ENCODE measurements around the gene RAB40B.

DNA sequence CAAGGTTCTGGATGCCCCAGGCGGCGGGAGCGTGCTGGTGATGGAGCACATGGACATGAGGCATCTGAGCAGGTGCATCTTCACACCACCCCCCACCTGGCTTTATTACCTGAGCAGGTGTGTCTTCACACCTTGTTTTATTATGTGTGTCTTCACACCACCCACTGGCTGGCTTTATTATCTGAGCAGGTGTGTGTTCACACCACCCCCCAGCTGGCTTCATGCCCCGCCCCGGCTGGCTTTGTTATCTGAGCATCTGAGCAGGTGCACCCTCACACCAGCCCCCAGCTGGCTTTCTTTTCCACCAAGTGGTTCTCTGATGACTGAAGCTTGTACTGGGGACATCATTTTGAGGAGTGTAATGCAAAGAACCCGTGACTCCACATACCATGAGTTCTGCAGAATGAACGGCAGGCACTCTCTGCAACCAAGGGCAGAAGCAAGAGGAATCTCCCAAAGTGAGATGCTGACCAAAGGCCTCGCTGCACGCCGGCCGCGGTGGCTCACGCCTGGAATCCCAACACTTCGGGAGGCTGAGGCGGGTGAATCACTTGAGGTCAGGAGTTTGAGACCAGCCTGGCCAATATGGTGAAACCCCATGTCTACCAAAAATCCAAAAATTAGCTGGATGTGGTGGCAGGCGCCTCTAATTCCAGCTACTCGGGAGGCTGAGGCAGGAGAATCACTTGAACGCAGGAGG lies 20.6 kb upstream of the RAB40B start:
- TF ChIP-seq, protein P1, sequence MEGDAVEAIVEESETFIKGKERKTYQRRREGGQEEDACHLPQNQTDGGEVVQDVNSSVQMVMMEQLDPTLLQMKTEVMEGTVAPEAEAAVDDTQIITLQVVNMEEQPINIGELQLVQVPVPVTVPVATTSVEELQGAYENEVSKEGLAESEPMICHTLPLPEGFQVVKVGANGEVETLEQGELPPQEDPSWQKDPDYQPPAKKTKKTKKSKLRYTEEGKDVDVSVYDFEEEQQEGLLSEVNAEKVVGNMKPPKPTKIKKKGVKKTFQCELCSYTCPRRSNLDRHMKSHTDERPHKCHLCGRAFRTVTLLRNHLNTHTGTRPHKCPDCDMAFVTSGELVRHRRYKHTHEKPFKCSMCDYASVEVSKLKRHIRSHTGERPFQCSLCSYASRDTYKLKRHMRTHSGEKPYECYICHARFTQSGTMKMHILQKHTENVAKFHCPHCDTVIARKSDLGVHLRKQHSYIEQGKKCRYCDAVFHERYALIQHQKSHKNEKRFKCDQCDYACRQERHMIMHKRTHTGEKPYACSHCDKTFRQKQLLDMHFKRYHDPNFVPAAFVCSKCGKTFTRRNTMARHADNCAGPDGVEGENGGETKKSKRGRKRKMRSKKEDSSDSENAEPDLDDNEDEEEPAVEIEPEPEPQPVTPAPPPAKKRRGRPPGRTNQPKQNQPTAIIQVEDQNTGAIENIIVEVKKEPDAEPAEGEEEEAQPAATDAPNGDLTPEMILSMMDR (IDR thresholded peaks at IDR 0.05): no peak
- no peak for TF ChIP-seq POLR2A (IDR thresholded peaks at IDR 0.05)

Measured in heart left ventricle (tissue), 13 donors.